Hair follicular keratinocyte (primary cell): ENCODE results near the gene CPEB2. TPM values are rescaled to one million over a fixed set of nuclear protein-coding genes. Genes with fewer than 3 reads are reported as not detected.

ENCODE experiments used
- total RNA-seq: library from RNA; depleted of rRNA; stranded (reverse); fragments of >200 nt; gene quantifications from 2 replicates; pipeline ENCODE4 v1.2.3, GENCODE V29; 2015

CPEB2 gene
- 3.3 and 6.6 TPM in 2 replicates for total RNA-seq

DNA sequence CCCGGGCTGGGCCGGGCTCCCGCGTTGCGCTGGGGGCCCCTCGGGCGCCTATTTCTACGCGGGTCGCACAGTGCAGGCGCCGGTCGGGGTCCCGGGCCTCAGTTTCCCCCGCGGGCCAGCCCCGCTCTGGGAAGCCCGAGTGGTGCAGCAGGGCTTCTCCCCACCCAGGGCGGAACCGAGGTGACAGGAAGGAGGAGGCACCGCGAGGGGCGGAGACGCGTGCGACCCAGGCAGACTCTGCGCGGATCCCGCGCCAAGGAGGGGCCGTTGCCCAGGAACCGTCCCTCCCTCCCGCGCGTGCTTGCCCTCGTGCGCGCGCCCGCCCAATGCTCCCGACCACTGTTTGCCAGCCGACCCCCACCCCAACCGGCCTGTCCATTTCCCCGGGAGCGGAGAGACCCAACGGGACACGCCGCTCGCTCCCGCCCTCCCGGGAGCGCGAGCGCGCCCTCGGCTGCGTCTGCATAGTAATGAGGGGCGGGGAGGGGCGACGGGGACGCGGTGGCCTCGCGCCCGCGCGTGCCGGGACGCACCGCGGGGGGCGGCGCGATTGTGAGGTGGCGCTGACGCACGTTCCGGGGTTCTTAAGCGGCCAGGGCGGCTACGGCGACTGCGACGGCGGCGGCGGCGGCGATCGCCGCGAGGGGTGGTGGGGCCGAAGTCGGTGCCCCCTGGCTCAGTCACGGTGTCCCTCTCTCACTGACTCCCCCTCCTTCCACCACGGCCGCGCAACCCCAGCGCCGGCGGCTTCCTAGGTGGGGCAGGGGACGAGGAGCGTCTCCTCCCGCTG, at the start of gene CPEB2:
TSS of gene CPEB2 (plus strand) at position 613 of the 790 bp plus-strand sequence. CDS start 193 bp downstream, outside the sequence.

